ENCODE data around the gene RPL7L1. TPM values are rescaled to one million over a fixed set of nuclear protein-coding genes. Genes with fewer than 3 reads are reported as not detected.

Gene RPL7L1
- total RNA-seq, 1 donor from 2014 or later: 80.2 TPM

DNA sequence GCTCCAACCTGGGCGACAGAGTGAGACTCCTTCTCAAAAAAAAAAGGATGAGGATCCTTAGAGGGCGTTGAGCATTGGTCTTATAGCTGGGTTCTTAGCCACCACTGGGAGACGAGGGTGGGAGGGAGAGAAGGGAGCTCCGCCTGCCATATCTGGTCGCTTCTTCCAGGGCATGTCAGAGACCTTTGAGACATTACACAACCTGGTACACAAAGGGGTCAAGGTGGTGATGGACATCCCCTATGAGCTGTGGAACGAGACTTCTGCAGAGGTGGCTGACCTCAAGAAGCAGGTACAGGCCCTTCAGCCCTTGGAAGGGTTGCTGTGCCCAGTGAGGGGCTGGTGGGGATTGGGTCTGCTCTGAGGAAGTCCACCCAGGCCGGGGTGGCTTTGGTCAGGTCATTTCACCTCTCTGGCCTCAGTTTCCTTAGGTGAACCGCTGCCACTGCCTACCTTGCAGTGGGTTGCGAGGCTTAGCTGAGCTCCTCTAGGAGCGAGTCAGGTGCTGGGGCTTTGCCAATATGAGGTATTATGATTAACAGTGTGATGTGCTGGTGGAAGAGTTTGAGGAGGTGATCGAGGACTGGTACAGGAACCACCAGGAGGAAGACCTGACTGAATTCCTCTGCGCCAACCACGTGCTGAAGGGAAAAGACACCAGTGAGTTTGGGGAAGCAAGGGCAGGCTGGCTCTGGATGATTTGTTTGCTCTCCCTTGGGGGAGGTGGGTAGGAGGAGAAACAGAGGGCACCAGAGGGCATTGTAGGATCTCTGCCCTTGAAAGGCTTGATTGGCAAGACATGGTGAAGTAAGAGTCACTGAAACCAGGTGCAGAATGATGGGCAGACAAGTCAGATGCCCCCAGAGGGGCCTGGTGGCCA, 58.4 kb downstream of the RPL7L1 start:
- TF ChIP-seq, protein P1, sequence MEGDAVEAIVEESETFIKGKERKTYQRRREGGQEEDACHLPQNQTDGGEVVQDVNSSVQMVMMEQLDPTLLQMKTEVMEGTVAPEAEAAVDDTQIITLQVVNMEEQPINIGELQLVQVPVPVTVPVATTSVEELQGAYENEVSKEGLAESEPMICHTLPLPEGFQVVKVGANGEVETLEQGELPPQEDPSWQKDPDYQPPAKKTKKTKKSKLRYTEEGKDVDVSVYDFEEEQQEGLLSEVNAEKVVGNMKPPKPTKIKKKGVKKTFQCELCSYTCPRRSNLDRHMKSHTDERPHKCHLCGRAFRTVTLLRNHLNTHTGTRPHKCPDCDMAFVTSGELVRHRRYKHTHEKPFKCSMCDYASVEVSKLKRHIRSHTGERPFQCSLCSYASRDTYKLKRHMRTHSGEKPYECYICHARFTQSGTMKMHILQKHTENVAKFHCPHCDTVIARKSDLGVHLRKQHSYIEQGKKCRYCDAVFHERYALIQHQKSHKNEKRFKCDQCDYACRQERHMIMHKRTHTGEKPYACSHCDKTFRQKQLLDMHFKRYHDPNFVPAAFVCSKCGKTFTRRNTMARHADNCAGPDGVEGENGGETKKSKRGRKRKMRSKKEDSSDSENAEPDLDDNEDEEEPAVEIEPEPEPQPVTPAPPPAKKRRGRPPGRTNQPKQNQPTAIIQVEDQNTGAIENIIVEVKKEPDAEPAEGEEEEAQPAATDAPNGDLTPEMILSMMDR (IDR thresholded peaks at IDR 0.05; ENCODE audit: partially characterized antibody, unreplicated experiment): no peak
- H3K4me1 Mint-ChIP-seq (ENCODE audit: low read depth, unreplicated experiment): peaks cover 17% of the 10 kb centered on the region
- H3K27ac Mint-ChIP-seq (ENCODE audit: unreplicated experiment): no peak overlapping the region
- peaks cover 4% of the 10 kb centered on the region for H3K27me3 Mint-ChIP-seq (ENCODE audit: unreplicated experiment)
- peaks cover 4% of the 10 kb centered on the region for H3K36me3 Mint-ChIP-seq (ENCODE audit: unreplicated experiment)
- H3K9me3 Mint-ChIP-seq (ENCODE audit: unreplicated experiment): no peaks in the 10 kb centered on the region
- H3K4me3 Mint-ChIP-seq (ENCODE audit: unreplicated experiment): peak overlapping the region; percentile 50
- no peak for DNase-seq

DNA sequence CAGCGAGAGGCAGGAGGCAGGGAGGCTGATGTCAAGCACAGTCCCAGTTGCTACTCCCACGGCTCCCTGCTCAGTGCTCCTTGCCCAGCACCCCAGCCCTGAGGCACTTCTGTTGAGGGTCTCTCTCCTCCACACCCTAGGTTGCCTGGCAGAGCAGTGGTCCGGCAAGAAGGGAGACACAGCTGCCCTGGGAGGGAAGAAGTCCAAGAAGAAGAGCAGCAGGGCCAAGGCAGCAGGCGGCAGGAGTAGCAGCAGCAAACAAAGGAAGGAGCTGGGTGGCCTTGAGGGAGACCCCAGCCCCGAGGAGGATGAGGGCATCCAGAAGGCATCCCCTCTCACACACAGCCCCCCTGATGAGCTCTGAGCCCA, 59.0 kb downstream of the RPL7L1 start:
- Mint-ChIP-seq H3K36me3 (ENCODE audit: unreplicated experiment) (peaks cover 4% of the 10 kb centered on the region), H3K27me3 (ENCODE audit: unreplicated experiment) (peaks cover 4% of the 10 kb centered on the region), H3K4me3 (ENCODE audit: unreplicated experiment) (no peak overlapping the region), H3K27ac (ENCODE audit: unreplicated experiment) (no peak overlapping the region), H3K4me1 (ENCODE audit: low read depth, unreplicated experiment) (peaks cover 11% of the 10 kb centered on the region), H3K9me3 (ENCODE audit: unreplicated experiment) (no peaks in the 10 kb centered on the region)
- no peak for DNase-seq
- TF ChIP-seq, protein P1 (IDR thresholded peaks at IDR 0.05; ENCODE audit: partially characterized antibody, unreplicated experiment): no peak

GRCh38 chr6:42938987-42939809, 59.8 kb downstream of the RPL7L1 start:
- H3K4me1 Mint-ChIP-seq (ENCODE audit: low read depth, unreplicated experiment): peaks cover 10% of the 10 kb centered on the region
- H3K36me3 Mint-ChIP-seq (ENCODE audit: unreplicated experiment): peaks cover 4% of the 10 kb centered on the region
- peaks cover 4% of the 10 kb centered on the region for H3K27me3 Mint-ChIP-seq (ENCODE audit: unreplicated experiment)
- DNase-seq: no peak
- H3K4me3 Mint-ChIP-seq (ENCODE audit: unreplicated experiment): no peak overlapping the region
- TF ChIP-seq, protein P1 (IDR thresholded peaks at IDR 0.05; ENCODE audit: partially characterized antibody, unreplicated experiment): no peak
- H3K27ac Mint-ChIP-seq (ENCODE audit: unreplicated experiment): no peak overlapping the region
- H3K9me3 Mint-ChIP-seq (ENCODE audit: unreplicated experiment): no peaks in the 10 kb centered on the region

Other genes starting within 250 kb of the RPL7L1 start
- not detected for gene PRPH2, start 157.0 kb upstream of the RPL7L1 start, total RNA-seq (ENCODE audit: unreplicated experiment)
- gene TBCC, start 133.5 kb upstream of the RPL7L1 start, total RNA-seq (ENCODE audit: unreplicated experiment): 35.2 TPM
- gene BICRAL, start 97.6 kb upstream of the RPL7L1 start, total RNA-seq (ENCODE audit: unreplicated experiment): 11.0 TPM
- not detected for gene PTCRA, start 36.4 kb downstream of the RPL7L1 start, total RNA-seq (ENCODE audit: unreplicated experiment)
- gene CNPY3, start 49.9 kb downstream of the RPL7L1 start, total RNA-seq (ENCODE audit: unreplicated experiment): 36.8 TPM
- 0.54 TPM for gene GNMT, start 81.1 kb downstream of the RPL7L1 start, total RNA-seq (ENCODE audit: unreplicated experiment)
- 13.8 TPM for gene PEX6, start 99.6 kb downstream of the RPL7L1 start, total RNA-seq (ENCODE audit: unreplicated experiment)
- 59.1 TPM for gene PPP2R5D, start 105.0 kb downstream of the RPL7L1 start, total RNA-seq (ENCODE audit: unreplicated experiment)
- 42.7 TPM for gene MEA1, start 134.3 kb downstream of the RPL7L1 start, total RNA-seq (ENCODE audit: unreplicated experiment)
- 119 TPM for gene KLHDC3, start 134.6 kb downstream of the RPL7L1 start, total RNA-seq (ENCODE audit: unreplicated experiment)
- 109 TPM for gene RRP36, start 142.0 kb downstream of the RPL7L1 start, total RNA-seq (ENCODE audit: unreplicated experiment)
- 43.3 TPM for gene CUL7, start 174.2 kb downstream of the RPL7L1 start, total RNA-seq (ENCODE audit: unreplicated experiment)
- 50.5 TPM for gene MRPL2, start 179.8 kb downstream of the RPL7L1 start, total RNA-seq (ENCODE audit: unreplicated experiment)
- gene KLC4, start 180.0 kb downstream of the RPL7L1 start, total RNA-seq (ENCODE audit: unreplicated experiment): 62.3 TPM
- 166 TPM for gene PTK7, start 196.7 kb downstream of the RPL7L1 start, total RNA-seq (ENCODE audit: unreplicated experiment)

Measured in glutamatergic neuron (in vitro differentiated cells).